Measurements from ENCODE around the gene CAMK2D.

Gene CAMK2D

GRCh38 chr4:113457121-113457520 is 304.4 kb downstream of the CAMK2D start:
- no peaks in the 10 kb centered on the region for H3F3A ChIP-seq (ENCODE audit: insufficient read depth, low read length)
- H3K27me3 ChIP-seq (replicated peaks; ENCODE audit: insufficient read depth, low read length), result no peaks in the 10 kb centered on the region
- no peak overlapping the region for H2AFZ ChIP-seq (ENCODE audit: low read length)
- H3K9me2 ChIP-seq (replicated peaks; ENCODE audit: insufficient read depth, low read length), result no peaks in the 10 kb centered on the region
- no peak overlapping the region for H3K4me2 ChIP-seq (ENCODE audit: low read depth, low read length)
- no peaks in the 10 kb centered on the region for H3K36me3 ChIP-seq (replicated peaks; ENCODE audit: insufficient read depth, low read length)
- no peak for TF ChIP-seq EZH2 (optimal IDR thresholded peaks at IDR 0.05; ENCODE audit: low read depth, low read length)
- TF ChIP-seq EZH2phosphoT487 (IDR thresholded peaks at IDR 0.05; ENCODE audit: low read length), result no peak
- TF ChIP-seq CTCF (IDR thresholded peaks at IDR 0.05; ENCODE audit: low read length), result no peak
- H3K9ac ChIP-seq (ENCODE audit: low read length), result no peak overlapping the region
- no peak overlapping the region for H3K27ac ChIP-seq (ENCODE audit: low read length)
- no peak for DNase-seq
- no peaks in the 10 kb centered on the region for H3K9me3 ChIP-seq (replicated peaks; ENCODE audit: insufficient read depth, low read length)
- no peak overlapping the region for H3K4me3 ChIP-seq (ENCODE audit: low read length)
- H4K20me1 ChIP-seq (ENCODE audit: insufficient read depth, low read length), result no peaks in the 10 kb centered on the region
- no peaks in the 10 kb centered on the region for H3K4me1 ChIP-seq (ENCODE audit: low read length)
- no peaks in the 10 kb centered on the region for H3K79me2 ChIP-seq (ENCODE audit: low read length)

- no peaks in the 10 kb centered on the region for H3K4me1 ChIP-seq (ENCODE audit: low read length)
- no peak for DNase-seq
- TF ChIP-seq CTCF (IDR thresholded peaks at IDR 0.05; ENCODE audit: low read length) (no peak), EZH2phosphoT487 (IDR thresholded peaks at IDR 0.05; ENCODE audit: low read length) (no peak), EZH2 (optimal IDR thresholded peaks at IDR 0.05; ENCODE audit: low read depth, low read length) (no peak)
- H3K9me3 ChIP-seq (replicated peaks; ENCODE audit: insufficient read depth, low read length), result no peaks in the 10 kb centered on the region
- no peaks in the 10 kb centered on the region for H3K27me3 ChIP-seq (replicated peaks; ENCODE audit: insufficient read depth, low read length)
- no peak overlapping the region for H3K4me2 ChIP-seq (ENCODE audit: low read depth, low read length)
- H4K20me1 ChIP-seq (ENCODE audit: insufficient read depth, low read length), result no peaks in the 10 kb centered on the region
- H3K9me2 ChIP-seq (replicated peaks; ENCODE audit: insufficient read depth, low read length), result no peaks in the 10 kb centered on the region
- H3K36me3 ChIP-seq (replicated peaks; ENCODE audit: insufficient read depth, low read length), result no peaks in the 10 kb centered on the region
- no peak overlapping the region for H3K27ac ChIP-seq (ENCODE audit: low read length)
- no peaks in the 10 kb centered on the region for H3F3A ChIP-seq (ENCODE audit: insufficient read depth, low read length)
- H3K79me2 ChIP-seq (ENCODE audit: low read length), result no peaks in the 10 kb centered on the region
- no peak overlapping the region for H2AFZ ChIP-seq (ENCODE audit: low read length)
- H3K9ac ChIP-seq (ENCODE audit: low read length), result no peak overlapping the region
- H3K4me3 ChIP-seq (ENCODE audit: low read length), result no peak overlapping the region
Measured at GRCh38 chr4:113455061-113455460, 306.5 kb downstream of the CAMK2D start.

- Histone ChIP-seq H3K36me3 (replicated peaks; ENCODE audit: insufficient read depth, low read length) (no peaks in the 10 kb centered on the region), H3K9ac (ENCODE audit: low read length) (no peak overlapping the region), H3K27me3 (replicated peaks; ENCODE audit: insufficient read depth, low read length) (no peaks in the 10 kb centered on the region), H3K9me2 (replicated peaks; ENCODE audit: insufficient read depth, low read length) (no peaks in the 10 kb centered on the region), H3K27ac (ENCODE audit: low read length) (no peak overlapping the region), H4K20me1 (ENCODE audit: insufficient read depth, low read length) (no peaks in the 10 kb centered on the region), H3K79me2 (ENCODE audit: low read length) (no peaks in the 10 kb centered on the region), H2AFZ (ENCODE audit: low read length) (no peak overlapping the region), H3K9me3 (replicated peaks; ENCODE audit: insufficient read depth, low read length) (no peaks in the 10 kb centered on the region), H3F3A (ENCODE audit: insufficient read depth, low read length) (no peaks in the 10 kb centered on the region), H3K4me3 (ENCODE audit: low read length) (no peak overlapping the region), H3K4me1 (ENCODE audit: low read length) (no peaks in the 10 kb centered on the region), H3K4me2 (ENCODE audit: low read depth, low read length) (no peak overlapping the region)
- TF ChIP-seq EZH2 (optimal IDR thresholded peaks at IDR 0.05; ENCODE audit: low read depth, low read length), result no peak
- TF ChIP-seq EZH2phosphoT487 (IDR thresholded peaks at IDR 0.05; ENCODE audit: low read length), result no peak
- TF ChIP-seq CTCF (IDR thresholded peaks at IDR 0.05; ENCODE audit: low read length), result no peak
- DNase-seq, result no peak
Measured at GRCh38 chr4:113452868-113453620, 308.5 kb downstream of the CAMK2D start.
